Sigmoid colon (tissue), 7 donors: ENCODE results near the gene ENG. TPM values are rescaled to one million over a fixed set of nuclear protein-coding genes. Genes with fewer than 3 reads are reported as not detected.

Experiments used
- DNase-seq: peaks from one replicate; pipeline ENCODE4 v3.0.0-alpha.2; 2019
- H3K27ac ChIP-seq, 4 donors: fragments of 200-600 bp; sonication (generic); one replicate each; pipeline ENCODE4 v1.5.1; 2016 to 2019; ENCODE audit warnings: mild to moderate bottlenecking in 1 of 4
- H3K27me3 ChIP-seq, 3 donors: fragments of 200-600 bp; sonication (generic); one replicate each; pipeline ENCODE4 v1.5.1; 2019; ENCODE audit warnings: mild to moderate bottlenecking in 1 of 3
- H3K36me3 ChIP-seq, 4 donors: fragments of 200-600 bp; sonication (generic); one replicate each; pipeline ENCODE4 v1.5.1; 2016 to 2019
- H3K4me1 ChIP-seq, 4 donors: fragments of 200-600 bp; sonication (generic); one replicate each; pipeline ENCODE4 v1.5.1; 2017 to 2019
- H3K4me3 ChIP-seq, 4 donors: fragments of 200-600 bp; sonication (generic); one replicate each; pipeline ENCODE4 v1.5.1; 2017 to 2019; ENCODE audit warnings: mild to moderate bottlenecking in 2 of 4, moderate library complexity in 1 of 4
- H3K9me3 ChIP-seq, 4 donors: fragments of 200-600 bp in 3 of 4; sonication (generic) in 3 of 4; one replicate each; pipeline versions ENCODE4 v1.5.1 to v1.6.1; 2013 to 2019
- CTCF ChIP-seq, 4 experiments: fragments of 450-650 bp in 3 of 4; fragments of 200-600 bp in 1 of 4; IDR thresholded peaks; one replicate each; pipeline ENCODE4 v1.5.1; 2016 to 2019; ENCODE audit warnings: antibody characterized with exemption in 4 of 4, mild to moderate bottlenecking in 3 of 4, moderate library complexity in 2 of 4
- EP300 ChIP-seq, 4 donors: sonication (generic); formaldehyde crosslinking; IDR thresholded peaks; one replicate each; pipeline ENCODE4 v1.6.1; 2017; ENCODE audit warnings: antibody characterized with exemption in 4 of 4
- POLR2A ChIP-seq, 2 donors: fragments of 450-650 bp; IDR thresholded peaks; one replicate each; pipeline ENCODE4 v1.6.1; 2016; ENCODE audit warnings: antibody characterized with exemption in 2 of 2, mild to moderate bottlenecking in 2 of 2, moderate library complexity in 2 of 2
- POLR2AphosphoS5 ChIP-seq, 4 donors: sonication (generic); formaldehyde crosslinking; IDR thresholded peaks; one replicate each; pipeline ENCODE4 v1.6.1; 2017; ENCODE audit warnings: antibody characterized with exemption in 4 of 4
- WGBS, 2 donors: extraction: QIAGEN DNeasy Blood & Tissue Kit; methylation state at CpG; one replicate each; pipeline ENCODE4 v1.1.7; 2013; 5-methylcytosine and 5-hydroxymethylcytosine counted together
- intact Hi-C: fragments of 100-400 bp; cut with DNase I; formaldehyde crosslinking; loops from one replicate; pipeline ENCODE4 v1.15.1; 2023
- polyA plus RNA-seq, 3 donors: library from polyadenylated mRNA; stranded (reverse); fragments of 200-250 nt; gene quantifications; one replicate each; pipeline ENCODE4 v1.2.3, GENCODE V29; 2013
- total RNA-seq, 4 donors: library from RNA; depleted of rRNA; stranded (reverse); fragments of >200 nt; gene quantifications; one replicate each; pipeline ENCODE4 v1.1.0, GENCODE V29; 2016
- donor health status: healthy with polysubstance abuse.
- donor health status: Bipolar disorder and iron deficiency.
- donor health status: healthy.

Gene ENG
- total and polyA plus RNA-seq, 7 donors: 5.4 to 50.4 (median 22.7) TPM

GRCh38 chr9:127822108-127822507 lies 32.4 kb downstream of the ENG start:
- no peak for TF ChIP-seq POLR2AphosphoS5 (IDR thresholded peaks at IDR 0.05)
- Histone ChIP-seq H3K4me1 (peaks cover 0 to 11% (median 9%) of the 10 kb centered on the region in 4 donors), H3K27ac (no peak overlapping the region), H3K4me3 (no peak overlapping the region), H3K9me3 (no peaks in the 10 kb centered on the region), H3K27me3 (peaks cover 0 to 14% (median 2%) of the 10 kb centered on the region in 3 donors), H3K36me3 (peaks cover 3 to 25% (median 7%) of the 10 kb centered on the region in 4 donors)
- no peak for DNase-seq
- intact Hi-C loops: no loop called here
- 79 to 89% methylated on average over 4 of the region's 4 CpGs for WGBS, 2 donors

GRCh38 chr9:127818574-127818973 lies 35.9 kb downstream of the ENG start:
- DNase-seq: no peak
- no peaks in the 10 kb centered on the region for H3K27me3 ChIP-seq
- 92 to 94% methylated on average over 11 of the region's 11 CpGs for WGBS, 2 donors
- no peak overlapping the region for H3K4me3 ChIP-seq
- intact Hi-C loops: no loop called here
- peaks cover 9 to 53% (median 28%) of the 10 kb centered on the region in 4 donors for H3K36me3 ChIP-seq
- H3K27ac ChIP-seq: no peak overlapping the region
- no peaks in the 10 kb centered on the region for H3K9me3 ChIP-seq
- TF ChIP-seq POLR2A (IDR thresholded peaks at IDR 0.05) (no peak), POLR2AphosphoS5 (IDR thresholded peaks at IDR 0.05) (no peak), EP300 (IDR thresholded peaks at IDR 0.05) (no peak)
- no peaks in the 10 kb centered on the region for H3K4me1 ChIP-seq

- H3K27ac ChIP-seq: no peak overlapping the region
- intact Hi-C loops: no loop called here
These were observed 36.5 kb downstream of the ENG start for GRCh38 chr9:127817881-127818434.

GRCh38 chr9:127816728-127817127 lies 37.7 kb downstream of the ENG start:
- Histone ChIP-seq H3K36me3 (peaks cover 22 to 72% (median 42%) of the 10 kb centered on the region in 4 donors), H3K9me3 (no peaks in the 10 kb centered on the region), H3K27me3 (no peaks in the 10 kb centered on the region), H3K27ac (no peak overlapping the region), H3K4me3 (no peak overlapping the region), H3K4me1 (no peaks in the 10 kb centered on the region)
- DNase-seq: no peak
- intact Hi-C loops: no loop called here
- WGBS, 2 donors: 90 to 92% methylated on average over 8 of the region's 8 CpGs
- TF ChIP-seq CTCF (IDR thresholded peaks at IDR 0.05): no peak
- TF ChIP-seq POLR2AphosphoS5 (IDR thresholded peaks at IDR 0.05): no peak
- no peak for TF ChIP-seq EP300 (IDR thresholded peaks at IDR 0.05)
- TF ChIP-seq POLR2A (IDR thresholded peaks at IDR 0.05): no peak

More at GRCh38 chr9:127817881-127818434, 36.5 kb downstream of the ENG start:
- no peak for DNase-seq
- H3K27me3 ChIP-seq: no peaks in the 10 kb centered on the region
- 82 to 85% methylated on average over 17 of the region's 17 CpGs for WGBS, 2 donors
- H3K9me3 ChIP-seq: no peaks in the 10 kb centered on the region
- H3K4me1 ChIP-seq: no peaks in the 10 kb centered on the region
- H3K4me3 ChIP-seq: no peak overlapping the region
- peaks cover 15 to 59% (median 34%) of the 10 kb centered on the region in 4 donors for H3K36me3 ChIP-seq
- TF ChIP-seq CTCF (IDR thresholded peaks at IDR 0.05): no peak
- TF ChIP-seq POLR2A (IDR thresholded peaks at IDR 0.05): no peak
- TF ChIP-seq POLR2AphosphoS5 (IDR thresholded peaks at IDR 0.05): no peak
- TF ChIP-seq EP300 (IDR thresholded peaks at IDR 0.05): no peak

GRCh38 chr9:127816362-127816725 lies 38.1 kb downstream of the ENG start:
- Histone ChIP-seq H3K4me1 (no peaks in the 10 kb centered on the region), H3K36me3 (peaks cover 22 to 75% (median 42%) of the 10 kb centered on the region in 4 donors), H3K4me3 (no peak overlapping the region), H3K27ac (no peak overlapping the region), H3K9me3 (no peaks in the 10 kb centered on the region), H3K27me3 (no peaks in the 10 kb centered on the region)
- DNase-seq: no peak
- WGBS, 2 donors: 77 to 83% methylated on average over 3 of the region's 3 CpGs
- intact Hi-C loops: no loop called here
- no peak for TF ChIP-seq POLR2A (IDR thresholded peaks at IDR 0.05)
- no peak for TF ChIP-seq POLR2AphosphoS5 (IDR thresholded peaks at IDR 0.05)
- TF ChIP-seq EP300 (IDR thresholded peaks at IDR 0.05): no peak

- no peaks in the 10 kb centered on the region for H3K9me3 ChIP-seq
- no peaks in the 10 kb centered on the region for H3K4me1 ChIP-seq
- DNase-seq: no peak
- peaks cover 22 to 79% (median 42%) of the 10 kb centered on the region in 4 donors for H3K36me3 ChIP-seq
- intact Hi-C loops: no loop called here
- H3K27me3 ChIP-seq: no peaks in the 10 kb centered on the region
- H3K4me3 ChIP-seq: no peak overlapping the region
- TF ChIP-seq POLR2AphosphoS5 (IDR thresholded peaks at IDR 0.05): no peak
- no peak for TF ChIP-seq EP300 (IDR thresholded peaks at IDR 0.05)
- TF ChIP-seq CTCF (IDR thresholded peaks at IDR 0.05): no peak
- TF ChIP-seq POLR2A (IDR thresholded peaks at IDR 0.05): no peak
- H3K27ac ChIP-seq: no peak overlapping the region
- 90 to 92% methylated on average over 33 of the region's 33 CpGs for WGBS, 2 donors
These were observed 38.7 kb downstream of the ENG start for GRCh38 chr9:127815512-127816361.
